Motor neuron (in vitro differentiated cells): ENCODE results near the gene ABCA13. TPM values are rescaled to one million over a fixed set of nuclear protein-coding genes. Genes with fewer than 3 reads are reported as not detected.

Experiments
- ATAC-seq, 8 experiments: fragments of 200-7000 bp; cut with Tn5 transposase; replicated peaks in 6 of 8; 2 replicates each; pipeline ENCODE4 v1.8.0; 2021; ENCODE audit warnings: mild to moderate bottlenecking in 8 of 8, moderate library complexity in 8 of 8
- H3K27ac ChIP-seq, 2 donors: fragments of 250-450 bp; sonication (Bioruptor Pico); 2 replicates each; pipeline ENCODE4 v1.9.0; 2021; ENCODE audit warnings: antibody characterized with exemption in 2 of 2, mild to moderate bottlenecking in 2 of 2, moderate library complexity in 1 of 2
- H3K4me1 ChIP-seq, 2 donors: fragments of 250-450 bp; sonication (Bioruptor Pico); replicated peaks in 1 of 2; 2 replicates each; pipeline ENCODE4 v1.6.1; 2021; ENCODE audit warnings: antibody characterized with exemption in 2 of 2, mild to moderate bottlenecking in 2 of 2, moderate library complexity in 1 of 2
- H3K4me3 ChIP-seq, 5 donors: fragments of 250-450 bp; sonication (Bioruptor Pico); 2 replicates each; pipeline ENCODE4 v1.9.0; 2021; ENCODE audit warnings: antibody characterized with exemption in 5 of 5, mild to moderate bottlenecking in 5 of 5, moderate library complexity in 4 of 5
- WGBS, 10 experiments: fragments of 450-650 bp; shearing (Covaris generic); methylation state at CpG; one replicate each; pipeline ENCODE4 v1.0.0; 2022; 5-methylcytosine and 5-hydroxymethylcytosine counted together
- in situ Hi-C, 9 experiments: fragments of 400-800 bp; cut with MboI; loops; one replicate each; pipeline ENCODE4 v1.15.0; 2021; ENCODE audit warnings: low sequenced_read_pairs in 9 of 9, low pct_unique_long_range_greater_than_20kb in 2 of 9; ENCODE audit not compliant: unreplicated experiment in 9 of 9
- total RNA-seq, 8 experiments: library from RNA; unstranded; fragments of 300-600 nt; gene quantifications; 2 replicates each; pipeline versions ENCODE4 v1.2.3 to v1.2.4, GENCODE V29; 2022

The ABCA13 gene
- total RNA-seq, 8 experiments from 2014 or later: 0.16 to 89.0 (median 1.0) TPM

DNA sequence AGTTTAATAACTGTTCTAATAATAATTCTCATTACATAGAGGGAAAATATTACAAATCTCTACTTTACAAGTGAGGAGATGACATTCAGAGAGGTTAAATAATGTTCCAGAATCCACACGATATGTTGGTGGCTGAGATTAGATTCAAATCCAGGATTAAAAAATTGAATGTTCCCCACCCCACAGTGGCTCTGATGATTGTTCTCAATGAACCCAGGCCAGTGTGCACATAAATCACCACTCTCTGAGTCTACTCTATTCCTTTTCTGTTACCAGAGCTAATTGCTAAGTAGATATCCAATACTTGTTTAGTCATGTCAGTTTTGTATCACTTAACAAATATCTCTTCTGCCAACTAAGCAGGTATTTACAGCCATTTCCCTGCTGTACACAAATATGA lies 281.0 kb downstream of the ABCA13 start:
- in situ Hi-C loops: no loop called here
- H3K4me1 ChIP-seq: peaks cover 4 to 10% of the 10 kb centered on the region in 2 donors
- peak in 6 of 8 experiments; percentile 22 to 83 (median 44) for ATAC-seq
- 0 to 86% (median 42%) methylated on average over 1 of the region's 1 CpG; no CpG with 5 or more reads in 2 of the 10 experiments for WGBS, 10 experiments
- H3K4me3 ChIP-seq: no peak overlapping the region
- no peak overlapping the region for H3K27ac ChIP-seq

DNA sequence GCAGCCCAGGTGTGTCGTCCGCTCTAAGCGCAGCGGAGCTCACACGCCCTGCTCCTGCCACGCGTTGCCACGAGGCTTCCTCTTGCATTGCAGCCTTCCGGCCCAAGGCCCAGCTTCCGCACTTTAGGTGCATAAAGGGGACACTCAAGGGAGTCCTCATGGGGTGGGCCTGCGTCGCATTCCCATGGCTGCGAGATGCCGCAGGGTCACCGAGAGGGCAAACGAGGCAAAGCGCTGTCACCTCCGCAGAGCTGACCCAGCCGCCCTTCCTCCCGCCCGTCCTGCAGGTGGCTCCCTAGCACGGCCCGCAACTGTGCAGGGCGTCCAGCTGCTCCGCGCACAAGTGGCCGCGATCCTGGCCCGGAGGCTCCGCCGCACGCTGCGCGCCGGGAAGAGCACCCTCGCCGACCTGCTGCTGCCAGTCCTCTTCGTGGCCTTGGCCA lies 283.5 kb downstream of the ABCA13 start:
- in situ Hi-C loops: no loop called here
- ATAC-seq: no peak
- WGBS, 10 experiments: 90 to 100% (median 97%) methylated on average over 1 to 14 of the region's 38 CpGs; no CpG with 5 or more reads in 6 of the 10 experiments
- H3K4me3 ChIP-seq: no peak overlapping the region
- H3K27ac ChIP-seq: no peak overlapping the region
- H3K4me1 ChIP-seq: peaks cover 4 to 10% of the 10 kb centered on the region in 2 donors

DNA sequence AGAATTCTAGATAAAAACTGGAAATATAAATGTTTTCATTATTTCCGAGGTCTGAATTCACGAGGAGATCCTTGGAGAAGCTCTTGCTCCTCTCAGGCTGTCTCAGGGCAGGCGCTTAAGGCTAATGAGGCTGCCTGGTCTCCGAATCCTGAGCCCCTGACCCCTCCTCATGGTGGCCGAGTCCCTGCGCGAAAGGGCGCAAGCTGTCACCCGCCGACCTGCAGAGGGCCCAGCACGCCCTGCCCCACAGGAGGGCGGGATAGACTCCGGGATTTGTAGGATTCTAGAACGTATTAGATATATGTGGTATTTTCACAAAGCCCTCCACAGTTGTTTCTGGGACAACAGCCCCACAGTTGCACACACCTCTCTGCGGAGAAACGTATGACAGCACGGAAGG lies 284.1 kb downstream of the ABCA13 start:
- Histone ChIP-seq H3K4me1 (peaks cover 4 to 10% of the 10 kb centered on the region in 2 donors), H3K27ac (no peak overlapping the region), H3K4me3 (no peak overlapping the region)
- no peak for ATAC-seq
- in situ Hi-C loops: no loop called here
- 60 to 100% (median 92%) methylated on average over 2 to 10 of the region's 17 CpGs; no CpG with 5 or more reads in 4 of the 10 experiments for WGBS, 10 experiments

- Histone ChIP-seq H3K27ac (no peak overlapping the region), H3K4me1 (no peaks in the 10 kb centered on the region), H3K4me3 (no peak overlapping the region)
- in situ Hi-C loops: no loop called here
- 0 to 78% (median 55%) methylated on average over 1 to 4 of the region's 4 CpGs; no CpG with 5 or more reads in 3 of the 10 experiments for WGBS, 10 experiments
- peak in 2 of 8 experiments; percentile 41 to 65 for ATAC-seq
These were observed 287.7 kb downstream of the ABCA13 start for GRCh38 chr7:48458701-48459524.

DNA sequence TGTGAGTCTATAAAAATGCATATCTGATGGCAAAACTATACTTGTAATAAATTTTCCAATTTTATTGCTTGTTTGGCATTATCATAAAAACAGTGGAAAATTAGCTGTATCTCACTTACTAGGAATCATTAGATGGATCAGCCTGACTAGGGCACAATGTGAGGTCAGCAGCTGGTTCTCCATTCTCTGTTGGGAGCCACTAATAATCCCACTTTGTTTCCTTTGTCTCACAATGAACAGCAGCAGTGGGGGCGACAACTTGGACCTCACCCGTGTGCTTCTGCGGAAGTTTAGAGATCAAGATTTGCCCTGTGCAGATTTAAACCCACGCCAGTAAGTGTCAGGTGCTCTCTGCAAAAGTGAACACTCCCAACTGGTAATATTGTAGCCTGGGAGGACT lies 295.5 kb downstream of the ABCA13 start:
- in situ Hi-C loops: no loop called here

DNA sequence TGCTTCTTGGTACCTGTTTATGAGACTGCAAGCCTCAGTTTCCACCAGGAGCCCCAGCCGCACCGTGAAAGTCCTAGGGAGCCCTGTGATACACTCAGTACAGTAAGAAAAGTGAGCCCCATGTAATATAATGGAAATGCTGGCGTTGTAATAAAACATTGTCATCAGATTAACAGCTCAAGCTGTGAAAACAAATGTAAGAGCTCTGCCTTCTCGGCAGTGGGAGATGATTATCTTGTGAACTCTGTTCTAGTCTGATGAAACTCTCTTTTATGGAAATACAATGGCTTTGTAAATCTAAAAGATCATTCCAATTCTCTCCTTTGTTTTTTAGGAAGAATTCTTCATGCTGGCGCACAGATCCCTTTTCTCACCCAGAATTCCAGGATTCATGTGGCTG lies 299.9 kb downstream of the ABCA13 start:
- H3K4me3 ChIP-seq: no peak overlapping the region
- 0 to 100% (median 34%) methylated on average over 2 to 5 of the region's 5 CpGs; no CpG with 5 or more reads in 1 of the 10 experiments for WGBS, 10 experiments
- peak overlapping the region in 1 of 2 donors; percentile 35 for H3K27ac ChIP-seq
- in situ Hi-C loops: no loop called here
- H3K4me1 ChIP-seq: peaks cover 21 to 46% of the 10 kb centered on the region in 2 donors
- peak in 7 of 8 experiments; percentile 33 to 85 (median 54) for ATAC-seq

More for the DNA sequence above, 295.5 kb downstream of the ABCA13 start:
- no peak overlapping the region for H3K4me3 ChIP-seq
- H3K4me1 ChIP-seq: peaks cover 10 to 23% of the 10 kb centered on the region in 2 donors
- ATAC-seq: peak in 2 of 8 experiments; percentile 48 to 62
- 20 to 79% (median 46%) methylated on average over 1 to 4 of the region's 4 CpGs; no CpG with 5 or more reads in 2 of the 10 experiments for WGBS, 10 experiments
- H3K27ac ChIP-seq: no peak overlapping the region

DNA sequence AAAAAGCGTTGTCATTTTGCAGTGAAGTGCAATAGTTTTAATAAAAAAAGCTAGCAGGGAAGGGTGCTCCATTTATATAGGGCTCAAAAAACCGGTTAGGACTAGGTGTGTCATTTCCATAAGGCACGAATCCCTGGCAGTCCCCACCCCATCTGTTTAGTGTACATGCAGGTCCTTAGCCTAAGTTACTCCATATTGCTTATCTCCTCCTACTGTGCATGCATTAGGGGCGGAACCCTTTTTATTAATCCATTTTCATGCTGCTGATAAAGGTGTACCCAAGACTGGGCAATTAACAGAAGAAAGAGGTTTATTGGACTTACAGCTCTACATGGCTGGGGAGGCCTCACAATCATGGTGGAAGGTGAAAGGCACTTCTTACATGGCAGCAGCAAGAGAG lies 301.4 kb downstream of the ABCA13 start:
- 0 to 100% (median 79%) methylated on average over 1 to 3 of the region's 4 CpGs for WGBS, 10 experiments
- Histone ChIP-seq H3K27ac (peak overlapping the region in 1 of 2 donors; percentile 72), H3K4me3 (no peak overlapping the region), H3K4me1 (peaks cover 17 to 38% of the 10 kb centered on the region in 2 donors)
- no peak for ATAC-seq
- in situ Hi-C loops: no loop called here

- 0 to 100% (median 54%) methylated on average over 1 to 5 of the region's 6 CpGs; no CpG with 5 or more reads in 1 of the 10 experiments for WGBS, 10 experiments
- Histone ChIP-seq H3K4me3 (no peak overlapping the region), H3K27ac (peak overlapping the region in 1 of 2 donors; percentile 72), H3K4me1 (peaks cover 17 to 38% of the 10 kb centered on the region in 2 donors)
- in situ Hi-C loops: no loop called here
- ATAC-seq: peak in 5 of 8 experiments; percentile 80 to 91 (median 88)
These were observed 302.1 kb downstream of the ABCA13 start for GRCh38 chr7:48473205-48473865.

DNA sequence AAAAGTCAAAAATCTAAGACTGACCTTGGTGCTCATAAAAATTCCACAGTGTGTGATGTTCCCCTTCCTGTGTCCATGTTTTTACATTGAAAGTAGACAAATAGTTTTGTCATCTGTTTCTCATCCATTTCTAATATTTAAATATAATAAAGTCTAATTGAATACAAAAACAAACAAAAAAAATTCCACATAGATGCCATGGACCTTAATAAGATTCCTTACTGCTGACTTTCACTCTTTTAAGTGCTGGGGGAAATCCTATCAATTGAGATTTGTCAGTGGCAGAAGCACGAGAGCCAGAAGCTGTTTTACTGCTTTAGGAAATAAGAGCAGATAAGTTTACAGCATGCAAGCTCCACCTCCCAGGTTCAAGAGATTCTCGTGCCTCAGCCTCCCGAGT lies 310.0 kb downstream of the ABCA13 start:
- no peak for ATAC-seq
- Histone ChIP-seq H3K27ac (no peak overlapping the region), H3K4me1 (peaks cover 0 to 2% of the 10 kb centered on the region in 2 donors), H3K4me3 (no peak overlapping the region)
- WGBS, 10 experiments: 0 to 100% (median 55%) methylated on average over 1 to 2 of the region's 3 CpGs; no CpG with 5 or more reads in 6 of the 10 experiments
- in situ Hi-C loops: no loop called here

DNA sequence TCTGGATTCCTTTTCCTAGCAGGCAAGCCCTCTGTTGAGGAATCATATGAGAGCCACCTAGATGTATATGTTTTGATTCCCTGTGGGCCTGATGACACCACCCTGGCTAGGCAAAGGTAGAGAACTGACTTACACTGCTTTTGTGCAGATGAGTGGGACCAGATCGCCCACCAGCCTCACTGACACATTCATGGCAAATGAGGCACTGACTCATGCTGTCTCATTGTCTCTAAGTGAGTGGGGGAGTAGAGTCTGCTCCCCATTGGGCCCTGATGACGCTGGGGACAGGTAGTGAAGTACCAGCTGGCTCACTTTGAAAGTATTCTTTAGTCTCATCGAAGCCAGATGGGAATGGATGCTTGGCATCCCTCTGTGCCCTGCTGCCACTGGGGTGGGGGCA lies 326.3 kb downstream of the ABCA13 start:
- in situ Hi-C loops: no loop called here
- WGBS, 10 experiments: 40 to 68% (median 50%) methylated on average over 1 to 3 of the region's 3 CpGs; no CpG with 5 or more reads in 7 of the 10 experiments
- ATAC-seq: no peak

GRCh38 chr7:48502021-48502420 lies 330.8 kb downstream of the ABCA13 start:
- in situ Hi-C loops: no loop called here
- Histone ChIP-seq H3K4me1 (no peaks in the 10 kb centered on the region), H3K4me3 (no peak overlapping the region), H3K27ac (no peak overlapping the region)
- 0 to 100% (median 48%) methylated on average over 1 to 4 of the region's 4 CpGs; no CpG with 5 or more reads in 2 of the 10 experiments for WGBS, 10 experiments
- peak in 3 of 8 experiments; percentile 7 to 32 (median 21) for ATAC-seq

More for the DNA sequence above, 326.3 kb downstream of the ABCA13 start:
- H3K4me3 ChIP-seq: no peak overlapping the region
- H3K4me1 ChIP-seq: no peaks in the 10 kb centered on the region
- no peak overlapping the region for H3K27ac ChIP-seq

DNA sequence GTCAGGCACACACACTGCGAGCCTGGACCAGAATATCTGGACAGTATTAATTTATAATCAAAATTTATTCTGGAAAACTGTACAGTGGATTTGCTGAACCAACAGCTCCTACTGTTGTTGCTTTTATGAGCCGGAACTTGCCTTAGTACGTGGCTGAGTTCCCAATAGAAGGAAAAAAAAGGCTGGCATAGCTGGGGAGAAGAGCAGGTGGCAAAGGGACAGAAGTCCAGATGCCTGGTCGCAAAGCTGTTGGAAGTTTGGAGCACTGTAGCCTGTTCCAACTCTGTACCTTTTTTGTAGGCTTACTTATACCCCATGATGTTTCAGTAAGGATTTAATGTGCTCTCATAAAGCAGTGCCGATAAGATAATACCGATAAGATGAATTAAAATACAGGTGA lies 333.8 kb downstream of the ABCA13 start:
- in situ Hi-C loops: no loop called here
- Histone ChIP-seq H3K4me3 (no peak overlapping the region), H3K4me1 (peaks cover under 1 to 2% of the 10 kb centered on the region in 2 donors), H3K27ac (no peak overlapping the region)
- ATAC-seq: no peak
- 9 to 100% (median 97%) methylated on average over 1 to 6 of the region's 6 CpGs for WGBS, 10 experiments

- peaks cover 5 to 6% of the 10 kb centered on the region in 2 donors for H3K4me1 ChIP-seq
- ATAC-seq: no peak
- H3K4me3 ChIP-seq: no peak overlapping the region
- 0 to 94% (median 69%) methylated on average over 1 to 4 of the region's 4 CpGs; no CpG with 5 or more reads in 1 of the 10 experiments for WGBS, 10 experiments
- in situ Hi-C loops: no loop called here
- no peak overlapping the region for H3K27ac ChIP-seq
These were observed 334.2 kb downstream of the ABCA13 start for GRCh38 chr7:48505466-48505865.
